Measurements from ENCODE around the gene EIPR1.

DNA sequence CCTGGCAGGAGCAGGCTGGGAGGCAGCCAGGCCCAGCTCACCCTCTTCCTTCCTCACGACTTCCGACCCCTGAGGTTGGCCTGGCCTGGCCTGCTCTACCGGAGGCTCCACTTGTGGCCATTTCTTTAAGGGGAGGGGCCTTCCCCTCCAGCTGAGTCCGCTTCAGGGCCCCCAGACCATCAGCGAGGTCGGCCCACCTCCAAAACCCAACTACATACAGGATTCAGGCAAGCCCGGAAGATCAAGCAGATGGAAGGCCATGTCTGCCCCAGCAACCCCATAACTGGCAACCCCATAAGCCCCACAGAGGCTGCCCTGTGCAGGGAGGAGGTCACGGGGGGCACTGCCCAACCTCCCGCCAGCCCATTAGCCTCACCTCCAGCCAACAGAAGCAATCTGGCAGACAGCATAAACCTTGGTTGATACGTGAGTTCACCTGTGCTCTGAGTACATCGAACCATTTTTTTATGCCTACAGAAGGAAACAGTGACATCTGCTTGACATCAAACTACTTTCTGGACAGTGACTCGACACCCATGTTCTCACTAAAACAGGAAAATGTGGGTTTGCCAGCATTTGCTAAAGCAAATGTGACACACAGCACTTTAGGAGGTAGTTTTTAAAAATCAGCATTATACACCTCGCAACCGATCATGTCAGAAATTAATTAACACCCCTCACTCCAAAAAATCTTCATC lies 98.9 kb downstream of the EIPR1 start:
- TF ChIP-seq, protein P1, sequence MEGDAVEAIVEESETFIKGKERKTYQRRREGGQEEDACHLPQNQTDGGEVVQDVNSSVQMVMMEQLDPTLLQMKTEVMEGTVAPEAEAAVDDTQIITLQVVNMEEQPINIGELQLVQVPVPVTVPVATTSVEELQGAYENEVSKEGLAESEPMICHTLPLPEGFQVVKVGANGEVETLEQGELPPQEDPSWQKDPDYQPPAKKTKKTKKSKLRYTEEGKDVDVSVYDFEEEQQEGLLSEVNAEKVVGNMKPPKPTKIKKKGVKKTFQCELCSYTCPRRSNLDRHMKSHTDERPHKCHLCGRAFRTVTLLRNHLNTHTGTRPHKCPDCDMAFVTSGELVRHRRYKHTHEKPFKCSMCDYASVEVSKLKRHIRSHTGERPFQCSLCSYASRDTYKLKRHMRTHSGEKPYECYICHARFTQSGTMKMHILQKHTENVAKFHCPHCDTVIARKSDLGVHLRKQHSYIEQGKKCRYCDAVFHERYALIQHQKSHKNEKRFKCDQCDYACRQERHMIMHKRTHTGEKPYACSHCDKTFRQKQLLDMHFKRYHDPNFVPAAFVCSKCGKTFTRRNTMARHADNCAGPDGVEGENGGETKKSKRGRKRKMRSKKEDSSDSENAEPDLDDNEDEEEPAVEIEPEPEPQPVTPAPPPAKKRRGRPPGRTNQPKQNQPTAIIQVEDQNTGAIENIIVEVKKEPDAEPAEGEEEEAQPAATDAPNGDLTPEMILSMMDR (IDR thresholded peaks at IDR 0.05): no peak
- no peak for TF ChIP-seq POLR2A (IDR thresholded peaks at IDR 0.05)
